GM21515 (cell line): ENCODE data around the gene ZNF766.
"Not testable (repeated sequence)": the region's sequence is repeated elsewhere in the genome, so short reads cannot be mapped to it uniquely, and the experiment has no call there.

ENCODE experiments used
- ATAC-seq: cut with Tn5 transposase; IDR thresholded peaks from one replicate; pipeline ENCODE4 v1.9.1; 2021; ENCODE audit not compliant: unreplicated experiment

The ZNF766 gene

GRCh38 chr19:52269338-52270261 lies at the start of gene ZNF766:
TSS of gene ZNF766 (plus strand) at chr19:52269587. CDS start at chr19:52269614, 27 bp downstream.
- peak; percentile 95 for ATAC-seq

- no peak for ATAC-seq
These were observed 49.8 kb upstream of the ZNF766 start for GRCh38 chr19:52219611-52220010.

GRCh38 chr19:52221031-52221430 lies 48.4 kb upstream of the ZNF766 start:
- no peak for ATAC-seq

- no peak for ATAC-seq
These were observed 47.5 kb upstream of the ZNF766 start for GRCh38 chr19:52221831-52222375.

- ATAC-seq = no peak
These were observed 45.2 kb upstream of the ZNF766 start for GRCh38 chr19:52224211-52224610.

GRCh38 chr19:52226652-52227051 lies 42.7 kb upstream of the ZNF766 start:
- ATAC-seq = no peak

GRCh38 chr19:52227196-52227940 lies 42.0 kb upstream of the ZNF766 start:
- ATAC-seq = no peak

- ATAC-seq = no peak
These were observed 41.4 kb upstream of the ZNF766 start for GRCh38 chr19:52227980-52228379.

- ATAC-seq = no peak
These were observed 39.9 kb upstream of the ZNF766 start for GRCh38 chr19:52229524-52229923.

GRCh38 chr19:52230685-52231084 lies 38.7 kb upstream of the ZNF766 start:
- ATAC-seq = no peak

GRCh38 chr19:52231154-52231910 lies 38.1 kb upstream of the ZNF766 start:
- no peak for ATAC-seq

GRCh38 chr19:52234406-52234805 lies 35.0 kb upstream of the ZNF766 start:
- no peak for ATAC-seq

- ATAC-seq = no peak
These were observed 32.2 kb upstream of the ZNF766 start for GRCh38 chr19:52237197-52237596.

- no peak for ATAC-seq
These were observed 31.5 kb upstream of the ZNF766 start for GRCh38 chr19:52237771-52238400.

GRCh38 chr19:52244021-52244420 lies 25.4 kb upstream of the ZNF766 start:
- ATAC-seq = no peak

GRCh38 chr19:52248241-52248640 lies 21.1 kb upstream of the ZNF766 start:
- ATAC-seq = no peak

GRCh38 chr19:52258426-52258825 lies 11.0 kb upstream of the ZNF766 start:
- ATAC-seq = no peak

GRCh38 chr19:52265556-52265955 lies 3.8 kb upstream of the ZNF766 start:
- ATAC-seq = not testable (repeated sequence)

GRCh38 chr19:52270266-52270885 lies 989 bp downstream of the ZNF766 start:
- ATAC-seq = no peak

GRCh38 chr19:52273301-52273700 lies 3.9 kb downstream of the ZNF766 start:
- ATAC-seq = no peak
